Upper lobe of left lung (tissue), 4 donors: ENCODE data around the gene PTPRJ.

Source experiments
- POLR2A ChIP-seq, 4 donors: fragments of 450-650 bp; IDR thresholded peaks; one replicate each; pipeline ENCODE4 v1.5.1; 2016 to 2017; ENCODE audit warnings: antibody characterized with exemption in 4 of 4, mild to moderate bottlenecking in 2 of 4
- POLR2AphosphoS5 ChIP-seq, 2 donors: sonication (generic); formaldehyde crosslinking; IDR thresholded peaks; one replicate each; pipeline ENCODE4 v1.5.1; 2017; ENCODE audit warnings: antibody characterized with exemption in 2 of 2
- TF ChIP-seq, protein P1 (sequence below), 6 experiments: fragments of 450-650 bp in 4 of 6; fragments of 200-600 bp in 2 of 6; sonication (generic) in 2 of 6; IDR thresholded peaks; one replicate each; pipeline ENCODE4 v1.5.1; 2016 to 2019; ENCODE audit warnings: antibody characterized with exemption in 6 of 6

- TF ChIP-seq POLR2AphosphoS5 (IDR thresholded peaks at IDR 0.05) = no peak
- TF ChIP-seq, protein P1, sequence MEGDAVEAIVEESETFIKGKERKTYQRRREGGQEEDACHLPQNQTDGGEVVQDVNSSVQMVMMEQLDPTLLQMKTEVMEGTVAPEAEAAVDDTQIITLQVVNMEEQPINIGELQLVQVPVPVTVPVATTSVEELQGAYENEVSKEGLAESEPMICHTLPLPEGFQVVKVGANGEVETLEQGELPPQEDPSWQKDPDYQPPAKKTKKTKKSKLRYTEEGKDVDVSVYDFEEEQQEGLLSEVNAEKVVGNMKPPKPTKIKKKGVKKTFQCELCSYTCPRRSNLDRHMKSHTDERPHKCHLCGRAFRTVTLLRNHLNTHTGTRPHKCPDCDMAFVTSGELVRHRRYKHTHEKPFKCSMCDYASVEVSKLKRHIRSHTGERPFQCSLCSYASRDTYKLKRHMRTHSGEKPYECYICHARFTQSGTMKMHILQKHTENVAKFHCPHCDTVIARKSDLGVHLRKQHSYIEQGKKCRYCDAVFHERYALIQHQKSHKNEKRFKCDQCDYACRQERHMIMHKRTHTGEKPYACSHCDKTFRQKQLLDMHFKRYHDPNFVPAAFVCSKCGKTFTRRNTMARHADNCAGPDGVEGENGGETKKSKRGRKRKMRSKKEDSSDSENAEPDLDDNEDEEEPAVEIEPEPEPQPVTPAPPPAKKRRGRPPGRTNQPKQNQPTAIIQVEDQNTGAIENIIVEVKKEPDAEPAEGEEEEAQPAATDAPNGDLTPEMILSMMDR (IDR thresholded peaks at IDR 0.05) = peak in 2 of 6 experiments; percentile 28 to 32
- no peak for TF ChIP-seq POLR2A (IDR thresholded peaks at IDR 0.05)
Measured at GRCh38 chr11:47980907-47981621, 705 bp downstream of the PTPRJ start.
